Measurements from ENCODE around the gene TELO2.

- TF ChIP-seq SP1 (IDR thresholded peaks at IDR 0.05) (no peak), CTCF (IDR thresholded peaks at IDR 0.05; ENCODE audit: low read depth, low read length, missing input control) (no peak)
Measured at GRCh38 chr16:1501630-1502029, 8.5 kb downstream of the TELO2 start.
